Measurements from ENCODE around the gene RPRD2. TPM values are rescaled to one million over a fixed set of nuclear protein-coding genes. Genes with fewer than 3 reads are reported as not detected.
A peak's percentile ranks its signal among the peaks of the same experiment; 100 is the strongest.

Gene RPRD2
- total RNA-seq, 1 donor from 2014 or later, result 26.9 TPM

- Mint-ChIP-seq H3K9me3 (ENCODE audit: unreplicated experiment) (peaks cover 12% of the 10 kb centered on the region), H3K4me1 (ENCODE audit: low read depth, unreplicated experiment) (peaks cover 23% of the 10 kb centered on the region), H3K36me3 (ENCODE audit: unreplicated experiment) (no peaks in the 10 kb centered on the region), H3K27me3 (ENCODE audit: unreplicated experiment) (no peaks in the 10 kb centered on the region), H3K27ac (ENCODE audit: unreplicated experiment) (peak overlapping the region; percentile 91), H3K4me3 (ENCODE audit: unreplicated experiment) (peak overlapping the region; percentile 93)
- DNase-seq, result peak; percentile 87
- no peak for TF ChIP-seq CTCF (IDR thresholded peaks at IDR 0.05; ENCODE audit: partially characterized antibody, unreplicated experiment)
These were observed 470 bp downstream of the RPRD2 start for GRCh38 chr1:150364231-150365003.

- no peak for DNase-seq
- no peaks in the 10 kb centered on the region for H3K36me3 Mint-ChIP-seq (ENCODE audit: unreplicated experiment)
- H3K27me3 Mint-ChIP-seq (ENCODE audit: unreplicated experiment), result no peaks in the 10 kb centered on the region
These were observed 2.0 kb downstream of the RPRD2 start for GRCh38 chr1:150365941-150366340.

GRCh38 chr1:150366416-150367296 is 2.7 kb downstream of the RPRD2 start:
- TF ChIP-seq CTCF (IDR thresholded peaks at IDR 0.05; ENCODE audit: partially characterized antibody, unreplicated experiment), result no peak
- Mint-ChIP-seq H3K36me3 (ENCODE audit: unreplicated experiment) (no peaks in the 10 kb centered on the region), H3K4me1 (ENCODE audit: low read depth, unreplicated experiment) (peaks cover 23% of the 10 kb centered on the region), H3K9me3 (ENCODE audit: unreplicated experiment) (peaks cover 12% of the 10 kb centered on the region), H3K27me3 (ENCODE audit: unreplicated experiment) (no peaks in the 10 kb centered on the region), H3K27ac (ENCODE audit: unreplicated experiment) (peak overlapping the region; percentile 91), H3K4me3 (ENCODE audit: unreplicated experiment) (peak overlapping the region; percentile 93)
- no peak for DNase-seq

More at GRCh38 chr1:150365941-150366340, 2.0 kb downstream of the RPRD2 start:
- H3K4me1 Mint-ChIP-seq (ENCODE audit: low read depth, unreplicated experiment), result peaks cover 23% of the 10 kb centered on the region
- no peak for TF ChIP-seq CTCF (IDR thresholded peaks at IDR 0.05; ENCODE audit: partially characterized antibody, unreplicated experiment)
- H3K4me3 Mint-ChIP-seq (ENCODE audit: unreplicated experiment), result peak overlapping the region; percentile 93
- H3K9me3 Mint-ChIP-seq (ENCODE audit: unreplicated experiment), result peaks cover 12% of the 10 kb centered on the region
- peak overlapping the region; percentile 91 for H3K27ac Mint-ChIP-seq (ENCODE audit: unreplicated experiment)

GRCh38 chr1:150371110-150371509 is 7.2 kb downstream of the RPRD2 start:
- no peak for TF ChIP-seq CTCF (IDR thresholded peaks at IDR 0.05; ENCODE audit: partially characterized antibody, unreplicated experiment)
- H3K36me3 Mint-ChIP-seq (ENCODE audit: unreplicated experiment), result no peaks in the 10 kb centered on the region
- peaks cover 17% of the 10 kb centered on the region for H3K4me1 Mint-ChIP-seq (ENCODE audit: low read depth, unreplicated experiment)
- no peak overlapping the region for H3K4me3 Mint-ChIP-seq (ENCODE audit: unreplicated experiment)
- no peak for DNase-seq
- peaks cover 4% of the 10 kb centered on the region for H3K9me3 Mint-ChIP-seq (ENCODE audit: unreplicated experiment)
- H3K27me3 Mint-ChIP-seq (ENCODE audit: unreplicated experiment), result no peaks in the 10 kb centered on the region
- H3K27ac Mint-ChIP-seq (ENCODE audit: unreplicated experiment), result no peak overlapping the region
